GM23338 (cell line): ENCODE results near the gene MRPS27. TPM values are rescaled to one million over a fixed set of nuclear protein-coding genes. Genes with fewer than 3 reads are reported as not detected.
A peak's percentile ranks its signal among the peaks of the same experiment; 100 is the strongest.

ENCODE experiments used
- ATAC-seq: fragments of 200-7000 bp; cut with Tn5 transposase; 3 replicates; pipeline ENCODE4 v1.9.1; 2020
- DNase-seq: peaks from one replicate; pipeline ENCODE4 v3.0.0-alpha.2; 2015; ENCODE audit warnings: low spot score
- H2AFZ ChIP-seq: fragments of 200-600 bp; sonication (generic); 2 replicates; pipeline ENCODE4 v1.8.0; 2016; ENCODE audit warnings: antibody characterized with exemption, mild to moderate bottlenecking, moderate library complexity
- H3F3A ChIP-seq: fragments of 200-600 bp; sonication (generic); replicated peaks from 2 replicates; pipeline ENCODE4 v1.8.0; 2017; ENCODE audit warnings: antibody characterized with exemption, mixed run types, low read depth
- H3K27ac ChIP-seq: fragments of 200-600 bp; sonication (generic); 2 replicates; pipeline ENCODE4 v1.6.1; 2016; ENCODE audit warnings: low read depth
- H3K27me3 ChIP-seq: fragments of 200-600 bp; sonication (generic); 2 replicates; pipeline ENCODE4 v1.8.0; 2016; ENCODE audit warnings: mild to moderate bottlenecking, mixed run types, moderate library complexity; ENCODE audit not compliant: insufficient read depth
- H3K36me3 ChIP-seq: fragments of 200-600 bp; sonication (generic); 2 replicates; pipeline ENCODE4 v1.8.0; 2016; ENCODE audit warnings: mild to moderate bottlenecking; ENCODE audit not compliant: insufficient read depth
- H3K4me1 ChIP-seq: fragments of 200-600 bp; sonication (generic); 2 replicates; pipeline ENCODE4 v1.8.0; 2016; ENCODE audit warnings: mild to moderate bottlenecking, moderate library complexity; ENCODE audit not compliant: insufficient read depth
- H3K4me2 ChIP-seq: fragments of 200-600 bp; sonication (generic); 2 replicates; pipeline ENCODE4 v1.7.1; 2017; ENCODE audit warnings: mixed run types
- H3K4me3 ChIP-seq: fragments of 200-600 bp; sonication (generic); 2 replicates; pipeline ENCODE4 v1.6.1; 2016; ENCODE audit warnings: mixed run types
- H3K79me2 ChIP-seq: fragments of 200-600 bp; sonication (generic); replicated peaks from 2 replicates; pipeline ENCODE4 v1.8.0; 2017; ENCODE audit warnings: mild to moderate bottlenecking; ENCODE audit not compliant: insufficient read depth
- H3K9me2 ChIP-seq: fragments of 200-600 bp; sonication (generic); 2 replicates; pipeline ENCODE4 v1.8.0; 2017; ENCODE audit not compliant: insufficient read depth
- H4K20me1 ChIP-seq: fragments of 200-600 bp; sonication (generic); replicated peaks from 2 replicates; pipeline ENCODE4 v1.8.0; 2017; ENCODE audit warnings: mild to moderate bottlenecking; ENCODE audit not compliant: insufficient read depth
- H3K27ac Mint-ChIP-seq: 2 replicates; pipeline ENCODE4 v1.8.0; 2020; ENCODE audit warnings: inconsistent platforms, mild to moderate bottlenecking, moderate library complexity, mixed read lengths
- H3K27me3 Mint-ChIP-seq: 3 replicates; pipeline ENCODE4 v1.8.0; 2022; ENCODE audit warnings: low read depth, mild to moderate bottlenecking, moderate library complexity, mixed read lengths, inconsistent platforms; ENCODE audit not compliant: insufficient read depth, poor library complexity
- H3K36me3 Mint-ChIP-seq: 3 replicates; pipeline ENCODE4 v1.8.0; 2021; ENCODE audit warnings: low read depth, mild to moderate bottlenecking, inconsistent platforms, moderate library complexity, mixed read lengths
- H3K4me1 Mint-ChIP-seq: 3 replicates; pipeline ENCODE4 v1.8.0; 2020; ENCODE audit warnings: mild to moderate bottlenecking, inconsistent platforms, mixed read lengths
- H3K4me3 Mint-ChIP-seq: 3 replicates; pipeline ENCODE4 v1.8.0; 2021; ENCODE audit warnings: moderate library complexity, mild to moderate bottlenecking, inconsistent platforms, mixed read lengths
- H3K9me3 Mint-ChIP-seq: 3 replicates; pipeline ENCODE4 v1.8.0; 2020; ENCODE audit warnings: moderate library complexity, mild to moderate bottlenecking, inconsistent platforms, mixed read lengths
- CREB1 ChIP-seq: fragments of 250-450 bp; sonication (Bioruptor Pico); IDR thresholded peaks from 2 replicates; pipeline ENCODE4 v1.5.0; 2020; ENCODE audit warnings: low read depth, mild to moderate bottlenecking, moderate library complexity
- CTCF ChIP-seq, 2 experiments: fragments of 200-600 bp in 1 of 2; sonication (generic) in 1 of 2; conservative IDR thresholded peaks; 2 replicates each; pipeline versions ENCODE4 v1.5.1 to v1.6.1; 2016 to 2017; ENCODE audit warnings: antibody characterized with exemption in 2 of 2, low read depth in 2 of 2, mild to moderate bottlenecking in 2 of 2, moderate library complexity in 1 of 2
- ETS1 ChIP-seq: IDR thresholded peaks from 2 replicates; pipeline ENCODE4 v1.6.1; 2016; ENCODE audit warnings: antibody characterized with exemption
- EZH2phosphoT487 ChIP-seq: fragments of 200-600 bp; sonication (generic); IDR thresholded peaks from one replicate; pipeline ENCODE4 v1.8.1; 2018; ENCODE audit warnings: antibody characterized with exemption; ENCODE audit not compliant: unreplicated experiment
- JUNB ChIP-seq: IDR thresholded peaks from one replicate; pipeline ENCODE4 v1.6.1; 2016; ENCODE audit warnings: antibody characterized with exemption; ENCODE audit not compliant: unreplicated experiment
- NANOG ChIP-seq: IDR thresholded peaks from 2 replicates; pipeline ENCODE4 v1.6.1; 2016; ENCODE audit warnings: antibody characterized with exemption, borderline replicate concordance
- POLR2AphosphoS5 ChIP-seq: IDR thresholded peaks from 2 replicates; pipeline ENCODE4 v1.6.1; 2016; ENCODE audit warnings: antibody characterized with exemption, low read depth
- REST ChIP-seq: IDR thresholded peaks from one replicate; pipeline ENCODE4 v1.6.1; 2018; ENCODE audit warnings: antibody characterized with exemption; ENCODE audit not compliant: unreplicated experiment
- STAT1 ChIP-seq: IDR thresholded peaks from one replicate; pipeline ENCODE4 v1.6.1; 2016; ENCODE audit warnings: antibody characterized with exemption; ENCODE audit not compliant: unreplicated experiment
- ZNF114 ChIP-seq: fragments of 250-450 bp; sonication (Bioruptor Pico); IDR thresholded peaks from 2 replicates; pipeline ENCODE4 v1.5.0; 2020; ENCODE audit warnings: mild to moderate bottlenecking, moderate library complexity
- ZNF331 ChIP-seq: fragments of 250-450 bp; sonication (Bioruptor Pico); IDR thresholded peaks from 2 replicates; pipeline ENCODE4 v1.5.0; 2020; ENCODE audit warnings: low read depth, mild to moderate bottlenecking, moderate library complexity
- ZNF462 ChIP-seq: fragments of 250-450 bp; sonication (Bioruptor Pico); IDR thresholded peaks from 2 replicates; pipeline ENCODE4 v1.5.0; 2020; ENCODE audit warnings: mild to moderate bottlenecking, moderate library complexity
- polyA plus RNA-seq: library from polyadenylated mRNA; unstranded; fragments of >200 nt; fragmentation: Nextera tagmentation; extraction: Ambion mirVana; gene quantifications from 2 replicates; pipeline ENCODE4 v1.2.1, GENCODE V29; 2016
- total RNA-seq: library from RNA; depleted of rRNA; stranded (reverse); fragments of >200 nt; shearing (Covaris generic); gene quantifications from 2 replicates; pipeline ENCODE4 v1.2.3, GENCODE V29; 2014

MRPS27 gene
- total and polyA plus RNA-seq, 2 experiments from 2014 or later: 53.2 to 141 TPM

- Histone ChIP-seq H3K79me2 (no peaks in the 10 kb centered on the region), H4K20me1 (no peaks in the 10 kb centered on the region), H3K4me1 (peaks cover 17% of the 10 kb centered on the region), H3K9me2 (no peaks in the 10 kb centered on the region), H3K4me3 (no peak overlapping the region), H3K27ac (peak overlapping the region; percentile 61; the same call in 1 of the 2 replicates), H3K36me3 (peaks cover 25% of the 10 kb centered on the region), H3F3A (no peaks in the 10 kb centered on the region), H2AFZ (no peak overlapping the region), H3K27me3 (no peaks in the 10 kb centered on the region), H3K4me2 (no peak overlapping the region)
- no peak overlapping the region for H3K4me3 Mint-ChIP-seq
- no peak for ATAC-seq
- peaks cover 57% of the 10 kb centered on the region for H3K36me3 Mint-ChIP-seq
- peaks cover 31% of the 10 kb centered on the region for H3K4me1 Mint-ChIP-seq
- no peaks in the 10 kb centered on the region for H3K9me3 Mint-ChIP-seq
- peaks cover 2% of the 10 kb centered on the region for H3K27me3 Mint-ChIP-seq
- no peak overlapping the region for H3K27ac Mint-ChIP-seq
- TF ChIP-seq ZNF331 (CRISPR knock-in tag) (no peak), EZH2phosphoT487 (no peak), CTCF (conservative IDR thresholded peaks at IDR 0.05; ENCODE audit: low read depth in 2 of 2) (no peak), NANOG (no peak), CREB1 (no peak), POLR2AphosphoS5 (no peak), ZNF462 (no peak), ETS1 (no peak), ZNF114 (no peak), REST (no peak), STAT1 (no peak), JUNB (no peak)
- DNase-seq: no peak
These were observed 115.1 kb downstream of the MRPS27 start for GRCh38 chr5:72204946-72205345.
